PC-9 (cell line): Measurements from ENCODE around the gene NF2. TPM values are rescaled to one million over a fixed set of nuclear protein-coding genes. Genes with fewer than 3 reads are reported as not detected.
A peak's percentile ranks its signal among the peaks of the same experiment; 100 is the strongest.

ENCODE experiments used
- BruUV-seq: library from RNA; stranded (reverse); fragments of 400-500 nt; replicated peaks from 2 replicates; lab custom pipeline; 2021; lab: Mats Ljungman, UMichigan
- CTCF ChIA-PET: fragments of 300-600 bp; sonication (Branson Sonifier 250); formaldehyde crosslinking; loops from one replicate; lab custom pipeline; 2022; ENCODE audit warnings: antibody characterized with exemption; lab: Charles Lee
- POLR2A ChIA-PET: fragments of 300-600 bp; sonication (Branson Sonifier 250); formaldehyde crosslinking; loops from one replicate; lab custom pipeline; 2022; ENCODE audit warnings: antibody characterized with exemption; ENCODE audit not compliant: unreplicated experiment; lab: Charles Lee
- DNase-seq, 2 experiments: peaks; one replicate each; pipeline versions ENCODE4 v3.0.0 to v3.0.0-alpha.2; 2015 to 2022; ENCODE audit warnings: mixed read lengths in 1 of 2
- H2AFZ ChIP-seq: fragments of 200-600 bp; sonication (generic); 2 replicates; pipeline ENCODE4 v1.8.1; 2017; ENCODE audit warnings: antibody characterized with exemption
- H3F3A ChIP-seq: fragments of 200-600 bp; sonication (generic); 2 replicates; pipeline ENCODE4 v1.8.1; 2017; ENCODE audit warnings: antibody characterized with exemption, mild to moderate bottlenecking, low read depth; ENCODE audit not compliant: insufficient read depth
- H3K27ac ChIP-seq: fragments of 200-600 bp; sonication (generic); 2 replicates; pipeline ENCODE4 v1.6.1; 2016; ENCODE audit warnings: mixed run types
- H3K27me3 ChIP-seq: fragments of 200-600 bp; sonication (generic); 2 replicates; pipeline ENCODE4 v1.6.1; 2016; ENCODE audit warnings: low read depth, mixed run types; ENCODE audit not compliant: insufficient read depth
- H3K36me3 ChIP-seq: fragments of 200-600 bp; sonication (generic); 2 replicates; pipeline ENCODE4 v1.6.1; 2016; ENCODE audit warnings: low read depth, mixed run types
- H3K4me1 ChIP-seq: fragments of 200-600 bp; sonication (generic); replicated peaks from 2 replicates; pipeline ENCODE4 v1.6.1; 2016; ENCODE audit warnings: mixed run types; ENCODE audit not compliant: insufficient read depth
- H3K4me2 ChIP-seq: fragments of 200-600 bp; sonication (generic); 2 replicates; pipeline ENCODE4 v1.6.1; 2017; ENCODE audit warnings: mixed run types
- H3K4me3 ChIP-seq: fragments of 200-600 bp; sonication (generic); 2 replicates; pipeline ENCODE4 v1.6.1; 2016; ENCODE audit warnings: mixed run types
- H3K79me2 ChIP-seq: fragments of 200-600 bp; sonication (generic); 2 replicates; pipeline ENCODE4 v1.6.1; 2017; ENCODE audit warnings: low read depth, mixed run types
- H3K9me2 ChIP-seq: fragments of 200-600 bp; sonication (generic); 2 replicates; pipeline ENCODE4 v1.8.1; 2017; ENCODE audit warnings: mild to moderate bottlenecking; ENCODE audit not compliant: insufficient read depth
- H3K9me3 ChIP-seq: fragments of 200-600 bp; sonication (generic); 2 replicates; pipeline ENCODE4 v1.8.1; 2016; ENCODE audit warnings: low read depth; ENCODE audit not compliant: insufficient read depth
- H4K20me1 ChIP-seq: fragments of 200-600 bp; sonication (generic); 2 replicates; pipeline ENCODE4 v1.8.1; 2017; ENCODE audit not compliant: insufficient read depth
- EZH2 ChIP-seq: fragments of 200-600 bp; sonication (generic); IDR thresholded peaks from 2 replicates; pipeline ENCODE4 v1.8.0; 2017; ENCODE audit warnings: antibody characterized with exemption, low read depth
- intact Hi-C: fragments of 100-400 bp; cut with micrococcal nuclease; formaldehyde crosslinking; loops from one replicate; pipeline ENCODE4 v1.10.0; 2022; ENCODE audit not compliant: unreplicated experiment
- total RNA-seq: library from RNA; stranded (reverse); gene quantifications from 2 replicates; pipeline ENCODE4 v1.2.3, GENCODE V29; 2021
- TF ChIP-seq, protein P1 (sequence below): fragments of 200-600 bp; sonication (generic); conservative IDR thresholded peaks from 2 replicates; pipeline ENCODE4 v1.6.1; 2017; ENCODE audit warnings: mixed run types, antibody characterized with exemption, mild to moderate bottlenecking, moderate library complexity

NF2 gene
- total RNA-seq, 1 experiment from 2014 or later = 73.2 TPM

DNA sequence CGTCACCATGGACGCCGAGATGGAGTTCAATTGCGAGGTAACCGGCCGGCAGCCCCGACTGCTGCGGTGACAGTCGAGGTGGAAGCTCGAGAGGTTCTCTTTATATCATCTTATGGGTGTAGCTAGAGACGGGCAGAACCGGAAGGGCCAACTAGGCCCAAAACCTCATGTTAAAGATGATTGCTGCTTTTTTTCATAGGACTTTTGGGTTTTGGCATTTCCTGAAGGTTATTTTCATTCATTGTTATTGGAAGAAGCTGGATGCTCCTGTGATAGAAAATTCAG, 585 bp downstream of the NF2 start:
- TF ChIP-seq, protein P1, sequence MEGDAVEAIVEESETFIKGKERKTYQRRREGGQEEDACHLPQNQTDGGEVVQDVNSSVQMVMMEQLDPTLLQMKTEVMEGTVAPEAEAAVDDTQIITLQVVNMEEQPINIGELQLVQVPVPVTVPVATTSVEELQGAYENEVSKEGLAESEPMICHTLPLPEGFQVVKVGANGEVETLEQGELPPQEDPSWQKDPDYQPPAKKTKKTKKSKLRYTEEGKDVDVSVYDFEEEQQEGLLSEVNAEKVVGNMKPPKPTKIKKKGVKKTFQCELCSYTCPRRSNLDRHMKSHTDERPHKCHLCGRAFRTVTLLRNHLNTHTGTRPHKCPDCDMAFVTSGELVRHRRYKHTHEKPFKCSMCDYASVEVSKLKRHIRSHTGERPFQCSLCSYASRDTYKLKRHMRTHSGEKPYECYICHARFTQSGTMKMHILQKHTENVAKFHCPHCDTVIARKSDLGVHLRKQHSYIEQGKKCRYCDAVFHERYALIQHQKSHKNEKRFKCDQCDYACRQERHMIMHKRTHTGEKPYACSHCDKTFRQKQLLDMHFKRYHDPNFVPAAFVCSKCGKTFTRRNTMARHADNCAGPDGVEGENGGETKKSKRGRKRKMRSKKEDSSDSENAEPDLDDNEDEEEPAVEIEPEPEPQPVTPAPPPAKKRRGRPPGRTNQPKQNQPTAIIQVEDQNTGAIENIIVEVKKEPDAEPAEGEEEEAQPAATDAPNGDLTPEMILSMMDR = no peak
- no peak for TF ChIP-seq EZH2
- Histone ChIP-seq H3K9me2 (no peaks in the 10 kb centered on the region), H3K9me3 (no peaks in the 10 kb centered on the region), H3K4me1 (peaks cover 40% of the 10 kb centered on the region), H4K20me1 (no peaks in the 10 kb centered on the region), H3K36me3 (no peaks in the 10 kb centered on the region; the same call in 1 of the 2 replicates), H3K27me3 (no peaks in the 10 kb centered on the region), H3K79me2 (peaks cover 55% of the 10 kb centered on the region), H3F3A (peaks cover 18% of the 10 kb centered on the region), H2AFZ (peak overlapping the region; percentile 92), H3K4me3 (peak overlapping the region; percentile 90), H3K27ac (0 out of 2 replicates have a peak overlapping the region, but pooled peaks have one; percentile 17), H3K4me2 (peak overlapping the region; percentile 99)
- no TSS peak for BruUV-seq
- intact Hi-C loops = no loop called here
- POLR2A ChIA-PET = interaction anchor here (0.7 kb wide), 1 partner anchor 10 kb away, joined by 3 read pairs; no protein-coding TSS in a partner anchor
- DNase-seq = no peak
- CTCF ChIA-PET = interaction anchor here (0.5 to 1.0 kb wide), 2 partner anchors 21 to 485 kb away, joined by 4 read pairs; no protein-coding TSS in a partner anchor

DNA sequence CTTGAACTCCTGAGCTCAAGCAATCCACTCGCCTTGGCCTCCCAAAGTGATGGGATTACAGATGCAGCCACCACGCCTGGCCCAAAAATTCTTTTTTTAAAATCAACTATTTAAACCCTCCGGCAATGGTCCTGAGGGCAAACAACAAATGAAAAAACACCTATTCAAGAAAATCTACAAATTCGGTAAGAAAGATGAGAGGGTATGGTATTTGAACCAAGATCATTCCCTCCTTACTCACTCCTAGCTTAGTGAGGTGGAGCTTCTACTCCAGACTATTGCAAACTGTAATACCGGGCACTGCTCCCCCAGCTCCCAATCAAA, 2.1 kb downstream of the NF2 start:
- H3K4me1 ChIP-seq = peaks cover 40% of the 10 kb centered on the region
- H3K4me2 ChIP-seq = peak overlapping the region; percentile 99
- TF ChIP-seq, protein P1 = no peak
- no peak for TF ChIP-seq EZH2
- ChIA-PET POLR2A (no interaction called here), CTCF (interaction anchor here (0.5 to 0.6 kb wide), 2 partner anchors 17 to 21 kb away, joined by 4 to 12 read pairs; no protein-coding TSS in a partner anchor)
- H3K4me3 ChIP-seq = peak overlapping the region; percentile 90; the same call in 1 of the 2 replicates
- no peak overlapping the region for H3K27ac ChIP-seq
- H3K9me2 ChIP-seq = no peaks in the 10 kb centered on the region
- no peaks in the 10 kb centered on the region for H4K20me1 ChIP-seq
- intact Hi-C loops = no loop called here
- BruUV-seq = no TSS peak
- H2AFZ ChIP-seq = no peak overlapping the region
- H3K9me3 ChIP-seq = no peaks in the 10 kb centered on the region
- peaks cover 70% of the 10 kb centered on the region for H3K79me2 ChIP-seq
- peaks cover 24% of the 10 kb centered on the region for H3F3A ChIP-seq
- no peaks in the 10 kb centered on the region for H3K27me3 ChIP-seq
- no peak for DNase-seq
- no peaks in the 10 kb centered on the region; the same call in 1 of the 2 replicates for H3K36me3 ChIP-seq

DNA sequence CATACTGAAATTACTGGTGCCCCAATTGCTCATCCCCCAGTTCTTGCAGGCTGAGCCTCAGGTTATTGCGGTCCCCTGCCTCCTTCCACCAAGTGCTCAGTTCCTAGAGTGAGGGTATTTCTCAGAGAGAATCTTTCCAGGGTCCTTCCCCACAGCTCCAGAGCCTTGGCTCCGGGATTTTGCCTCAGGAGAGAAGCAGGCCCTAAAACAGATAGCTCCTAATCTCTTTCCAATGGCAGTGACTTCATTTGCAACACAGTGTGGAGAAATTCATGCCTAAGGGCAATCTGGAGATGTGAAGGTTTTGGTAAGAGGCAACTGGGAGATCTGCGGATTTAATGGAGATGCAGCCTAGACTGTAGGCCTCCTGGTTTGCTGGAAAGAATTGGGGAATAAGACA, 2.9 kb downstream of the NF2 start:
- no peaks in the 10 kb centered on the region for H3K27me3 ChIP-seq

More for the DNA sequence above, 2.9 kb downstream of the NF2 start:
- Histone ChIP-seq H3K4me3 (no peak overlapping the region), H3F3A (peaks cover 19% of the 10 kb centered on the region), H3K79me2 (peaks cover 78% of the 10 kb centered on the region), H3K9me2 (no peaks in the 10 kb centered on the region), H3K4me2 (no peak overlapping the region), H2AFZ (no peak overlapping the region), H3K27ac (no peak overlapping the region), H4K20me1 (no peaks in the 10 kb centered on the region), H3K36me3 (no peaks in the 10 kb centered on the region; the same call in 1 of the 2 replicates), H3K4me1 (peaks cover 33% of the 10 kb centered on the region), H3K9me3 (no peaks in the 10 kb centered on the region)
- ChIA-PET CTCF (no interaction called here), POLR2A (no interaction called here)
- no peak for DNase-seq
- no TSS peak for BruUV-seq
- intact Hi-C loops = no loop called here
- TF ChIP-seq, protein P1 = no peak
- TF ChIP-seq EZH2 = no peak
